Parathyroid adenoma (tissue), 2 donors: Measurements from ENCODE around the gene NEK1.

Experiments
- H2AFZ ChIP-seq: fragments of 300-600 bp; sonication (generic); one replicate; pipeline ENCODE4 v1.7.0; 2017; ENCODE audit warnings: antibody characterized with exemption, mild to moderate bottlenecking
- H3K27ac ChIP-seq: fragments of 300-600 bp; sonication (generic); one replicate; pipeline ENCODE4 v1.7.0; 2017
- H3K27me3 ChIP-seq: fragments of 300-600 bp; sonication (generic); one replicate; pipeline ENCODE4 v1.7.0; 2017; ENCODE audit warnings: low read length; ENCODE audit not compliant: control insufficient read depth, insufficient read depth
- H3K36me3 ChIP-seq: fragments of 300-600 bp; sonication (generic); one replicate; pipeline ENCODE4 v1.7.0; 2017; ENCODE audit warnings: low read length; ENCODE audit not compliant: control insufficient read depth, insufficient read depth
- H3K4me1 ChIP-seq: fragments of 300-600 bp; sonication (generic); one replicate; pipeline ENCODE4 v1.7.0; 2017; ENCODE audit warnings: control low read depth
- H3K4me2 ChIP-seq: fragments of 300-600 bp; sonication (generic); one replicate; pipeline ENCODE4 v1.7.0; 2017; ENCODE audit warnings: low read length
- H3K4me3 ChIP-seq: fragments of 300-600 bp; sonication (generic); one replicate; pipeline ENCODE4 v1.7.0; 2017; ENCODE audit warnings: low read depth, low read length
- H3K79me2 ChIP-seq: fragments of 300-600 bp; sonication (generic); one replicate; pipeline ENCODE4 v1.7.0; 2017; ENCODE audit warnings: control low read depth
- H3K9ac ChIP-seq: fragments of 300-600 bp; sonication (generic); one replicate; pipeline ENCODE4 v1.7.0; 2017; ENCODE audit warnings: mild to moderate bottlenecking
- H3K9me3 ChIP-seq: fragments of 300-600 bp; sonication (generic); one replicate; pipeline ENCODE4 v1.7.0; 2017; ENCODE audit warnings: low read length; ENCODE audit not compliant: control insufficient read depth
- TF ChIP-seq, protein P1 (sequence below): fragments of 300-600 bp; sonication (generic); IDR thresholded peaks from one replicate; pipeline ENCODE4 v1.7.0; 2017; ENCODE audit warnings: antibody characterized with exemption, mild to moderate bottlenecking
- donor health status: primary hyperparathyroidism.

The NEK1 gene

DNA sequence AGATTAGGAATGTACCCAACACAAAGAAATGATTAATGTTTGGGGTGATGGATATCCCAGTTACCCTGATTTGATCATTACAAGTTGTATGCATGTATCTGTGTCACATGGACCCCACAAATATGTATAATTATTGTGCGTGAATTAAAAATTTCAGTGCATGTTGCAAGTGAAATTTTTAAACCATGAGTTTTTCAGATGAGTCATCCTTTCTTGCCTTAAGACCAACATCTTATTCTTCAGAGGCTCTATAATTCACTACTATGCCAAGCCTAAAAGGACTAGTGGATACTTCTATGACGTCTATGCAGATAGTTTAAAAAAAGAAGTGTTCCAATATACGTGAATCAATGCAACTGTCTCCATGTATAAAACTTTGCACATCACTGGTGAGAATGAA, 228.7 kb downstream of the NEK1 start:
- no peaks in the 10 kb centered on the region for H3K36me3 ChIP-seq
- H2AFZ ChIP-seq: no peak overlapping the region
- H3K27ac ChIP-seq: no peak overlapping the region
- no peak overlapping the region for H3K4me3 ChIP-seq
- H3K4me1 ChIP-seq: no peaks in the 10 kb centered on the region
- TF ChIP-seq, protein P1, sequence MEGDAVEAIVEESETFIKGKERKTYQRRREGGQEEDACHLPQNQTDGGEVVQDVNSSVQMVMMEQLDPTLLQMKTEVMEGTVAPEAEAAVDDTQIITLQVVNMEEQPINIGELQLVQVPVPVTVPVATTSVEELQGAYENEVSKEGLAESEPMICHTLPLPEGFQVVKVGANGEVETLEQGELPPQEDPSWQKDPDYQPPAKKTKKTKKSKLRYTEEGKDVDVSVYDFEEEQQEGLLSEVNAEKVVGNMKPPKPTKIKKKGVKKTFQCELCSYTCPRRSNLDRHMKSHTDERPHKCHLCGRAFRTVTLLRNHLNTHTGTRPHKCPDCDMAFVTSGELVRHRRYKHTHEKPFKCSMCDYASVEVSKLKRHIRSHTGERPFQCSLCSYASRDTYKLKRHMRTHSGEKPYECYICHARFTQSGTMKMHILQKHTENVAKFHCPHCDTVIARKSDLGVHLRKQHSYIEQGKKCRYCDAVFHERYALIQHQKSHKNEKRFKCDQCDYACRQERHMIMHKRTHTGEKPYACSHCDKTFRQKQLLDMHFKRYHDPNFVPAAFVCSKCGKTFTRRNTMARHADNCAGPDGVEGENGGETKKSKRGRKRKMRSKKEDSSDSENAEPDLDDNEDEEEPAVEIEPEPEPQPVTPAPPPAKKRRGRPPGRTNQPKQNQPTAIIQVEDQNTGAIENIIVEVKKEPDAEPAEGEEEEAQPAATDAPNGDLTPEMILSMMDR: no peak
- no peaks in the 10 kb centered on the region for H3K27me3 ChIP-seq
- H3K9me3 ChIP-seq: no peaks in the 10 kb centered on the region
- H3K79me2 ChIP-seq: no peaks in the 10 kb centered on the region
- H3K9ac ChIP-seq: no peak overlapping the region
- no peak overlapping the region for H3K4me2 ChIP-seq

DNA sequence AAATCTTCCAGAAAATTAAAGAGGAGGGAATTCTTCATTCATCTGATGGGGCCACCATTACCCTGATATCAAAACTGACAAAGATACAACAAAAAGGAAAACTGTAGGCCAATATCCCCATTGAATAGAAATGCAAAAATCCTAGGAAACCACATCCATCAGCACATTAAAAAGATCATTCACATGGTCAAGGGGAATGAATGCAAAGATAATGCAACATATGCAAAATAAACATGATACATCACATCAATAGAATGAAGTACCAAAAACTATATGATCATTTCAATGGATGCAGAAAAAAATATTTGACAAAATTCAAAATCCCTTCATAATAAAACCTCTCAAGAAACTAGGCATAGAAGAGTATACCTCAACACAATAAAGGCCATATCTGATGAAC, 232.7 kb downstream of the NEK1 start:
- no peaks in the 10 kb centered on the region for H3K79me2 ChIP-seq
- H3K9ac ChIP-seq: no peak overlapping the region
- no peaks in the 10 kb centered on the region for H3K27me3 ChIP-seq
- no peak overlapping the region for H3K4me3 ChIP-seq
- H3K4me1 ChIP-seq: no peaks in the 10 kb centered on the region
- TF ChIP-seq, protein P1: no peak
- no peak overlapping the region for H2AFZ ChIP-seq
- no peaks in the 10 kb centered on the region for H3K36me3 ChIP-seq
- H3K4me2 ChIP-seq: no peak overlapping the region
- no peaks in the 10 kb centered on the region for H3K9me3 ChIP-seq
- H3K27ac ChIP-seq: no peak overlapping the region

DNA sequence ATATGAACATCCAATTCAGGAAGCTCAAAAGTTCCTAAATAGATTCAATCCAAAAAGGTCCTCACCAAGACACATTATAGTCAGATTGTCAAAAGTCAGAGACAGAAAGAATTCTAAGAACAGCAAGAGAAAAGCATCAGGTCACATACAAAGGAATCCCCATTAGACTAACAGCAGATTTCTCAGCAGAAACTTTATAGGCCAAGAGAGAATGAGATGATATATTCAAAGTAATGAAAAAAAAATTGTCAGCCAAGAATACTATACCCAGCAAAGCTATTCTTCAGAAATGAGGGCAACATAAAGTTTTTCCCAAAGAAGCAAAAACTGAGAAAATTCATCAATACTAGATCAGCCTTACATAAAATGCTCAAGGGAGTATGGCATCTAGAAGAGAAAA, 235.0 kb downstream of the NEK1 start:
- no peaks in the 10 kb centered on the region for H3K9me3 ChIP-seq
- no peaks in the 10 kb centered on the region for H3K79me2 ChIP-seq
- H3K4me3 ChIP-seq: no peak overlapping the region
- H3K4me1 ChIP-seq: no peaks in the 10 kb centered on the region
- no peak overlapping the region for H3K4me2 ChIP-seq
- H2AFZ ChIP-seq: no peak overlapping the region
- H3K27ac ChIP-seq: no peak overlapping the region
- TF ChIP-seq, protein P1: no peak
- no peaks in the 10 kb centered on the region for H3K27me3 ChIP-seq
- no peaks in the 10 kb centered on the region for H3K36me3 ChIP-seq
- H3K9ac ChIP-seq: no peak overlapping the region

DNA sequence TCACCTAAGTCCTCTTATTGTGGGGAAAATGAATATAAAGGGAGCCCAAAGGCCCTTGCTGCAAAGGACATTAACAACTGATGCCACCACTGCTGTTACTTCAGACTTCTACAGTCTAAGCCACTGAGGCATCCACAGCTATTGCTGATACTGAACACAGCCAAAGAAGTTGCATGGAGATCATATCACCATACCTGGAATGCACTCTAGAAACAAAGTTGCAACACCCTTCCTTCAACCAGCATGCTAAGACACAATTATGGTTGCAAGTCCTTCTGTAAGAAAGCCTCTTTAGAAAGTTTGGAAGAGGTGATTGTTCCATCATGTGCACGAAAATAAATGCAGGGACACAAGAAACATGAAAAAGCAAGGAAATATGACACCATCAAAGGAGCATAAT, 236.0 kb downstream of the NEK1 start:
- Histone ChIP-seq H3K4me2 (no peak overlapping the region), H2AFZ (no peak overlapping the region), H3K9me3 (no peaks in the 10 kb centered on the region), H3K9ac (no peak overlapping the region), H3K4me1 (no peaks in the 10 kb centered on the region), H3K36me3 (no peaks in the 10 kb centered on the region), H3K4me3 (no peak overlapping the region), H3K27me3 (no peaks in the 10 kb centered on the region), H3K79me2 (no peaks in the 10 kb centered on the region), H3K27ac (no peak overlapping the region)
- TF ChIP-seq, protein P1: no peak

DNA sequence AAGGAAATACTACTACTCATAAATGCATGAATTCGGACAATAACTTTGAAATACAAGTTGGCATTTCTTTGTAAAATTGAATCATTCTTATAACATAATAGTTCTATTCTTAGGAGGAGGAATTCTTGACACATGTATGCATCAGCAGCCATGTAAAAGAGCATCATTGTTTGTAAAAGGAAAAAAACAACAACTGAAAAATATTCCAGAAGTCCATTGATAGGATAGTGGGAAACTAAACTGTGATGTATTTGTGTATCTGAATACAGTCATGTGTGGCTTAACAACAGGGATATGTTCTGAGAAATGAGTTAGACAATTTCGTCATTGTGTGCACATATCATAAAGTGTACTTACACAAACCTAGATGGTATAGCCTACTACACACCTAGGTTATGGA, 239.6 kb downstream of the NEK1 start:
- Histone ChIP-seq H3K27me3 (no peaks in the 10 kb centered on the region), H3K4me1 (no peaks in the 10 kb centered on the region), H3K9me3 (no peaks in the 10 kb centered on the region), H3K4me2 (no peak overlapping the region), H3K4me3 (no peak overlapping the region), H3K9ac (no peak overlapping the region), H3K36me3 (no peaks in the 10 kb centered on the region), H2AFZ (no peak overlapping the region), H3K27ac (no peak overlapping the region), H3K79me2 (no peaks in the 10 kb centered on the region)
- TF ChIP-seq, protein P1: no peak
